AG10803 (cell line): Measurements from ENCODE around the gene HMGCL.
"Not testable (repeated sequence)": the region's sequence is repeated elsewhere in the genome, so short reads cannot be mapped to it uniquely, and the experiment has no call there.

Experiments
- DNase-seq: peaks from one replicate; pipeline ENCODE4 v3.0.0; 2010; ENCODE audit warnings: low read depth
- H3K4me3 ChIP-seq: 2 replicates; pipeline ENCODE4 v1.5.1; 2011; ENCODE audit warnings: mild to moderate bottlenecking, low read length, control low read depth
- CTCF ChIP-seq: conservative IDR thresholded peaks from 2 replicates; pipeline ENCODE4 v1.5.1; 2011; ENCODE audit warnings: mild to moderate bottlenecking, low read length, control low read depth, inconsistent platforms

HMGCL gene

GRCh38 chr1:23792151-23792945 lies 32.9 kb downstream of the HMGCL start:
- TF ChIP-seq CTCF, result no peak
- no peak for DNase-seq
- H3K4me3 ChIP-seq, result peak overlapping the region; percentile 92

GRCh38 chr1:23791516-23792047 lies 33.6 kb downstream of the HMGCL start:
- no peak for TF ChIP-seq CTCF
- peak overlapping the region; percentile 92 for H3K4me3 ChIP-seq
- no peak for DNase-seq

GRCh38 chr1:23790696-23791515 lies 34.3 kb downstream of the HMGCL start, which contains the start of gene LYPLA2:
LYPLA2 (plus strand) TSS chr1:23791145; CDS start chr1:23792683, 1,538 bp downstream.
- DNase-seq, result peak; percentile 87
- peak within 1 kb of the TSS; percentile 92 for H3K4me3 ChIP-seq
- no peak for TF ChIP-seq CTCF

GRCh38 chr1:23788695-23789094 lies 36.5 kb downstream of the HMGCL start:
- H3K4me3 ChIP-seq, result no peak overlapping the region
- DNase-seq, result no peak
- no peak for TF ChIP-seq CTCF

- DNase-seq, result no peak
- H3K4me3 ChIP-seq, result no peak overlapping the region
- TF ChIP-seq CTCF, result no peak
These were observed 37.5 kb downstream of the HMGCL start for GRCh38 chr1:23787701-23788100.

- TF ChIP-seq CTCF, result no peak
- no peak for DNase-seq
- no peak overlapping the region for H3K4me3 ChIP-seq
These were observed 40.4 kb downstream of the HMGCL start for GRCh38 chr1:23784846-23785245.

- DNase-seq, H3K4me3 ChIP-seq: not testable (repeated sequence)
These were observed 42.1 kb downstream of the HMGCL start for GRCh38 chr1:23783141-23783540.
